PC-3 (cell line): ENCODE measurements around the gene PRAMEF10.
"Not testable (repeated sequence)": the region's sequence is repeated elsewhere in the genome, so short reads cannot be mapped to it uniquely, and the experiment has no call there.

Source experiments
- CTCF ChIP-seq: fragments of 300-600 bp; sonication (generic); conservative IDR thresholded peaks from 2 replicates; pipeline ENCODE4 v1.5.1; 2017; ENCODE audit warnings: antibody characterized with exemption, low read depth, mild to moderate bottlenecking, low read length
- EZH2 ChIP-seq: fragments of 300-600 bp; sonication (generic); IDR thresholded peaks from one replicate; pipeline ENCODE4 v1.6.1; 2017; ENCODE audit warnings: antibody characterized with exemption, mild to moderate bottlenecking, low read length; ENCODE audit not compliant: unreplicated experiment

GRCh38 chr1:12903793-12904572 lies 5.9 kb upstream of the PRAMEF10 start:
- TF ChIP-seq CTCF, EZH2: not testable (repeated sequence)
